Breast epithelium (tissue), 4 donors: ENCODE data around the gene EEPD1. TPM values are rescaled to one million over a fixed set of nuclear protein-coding genes. Genes with fewer than 3 reads are reported as not detected.

Source experiments
- DNase-seq, 2 donors: peaks; one replicate each; pipeline ENCODE4 v3.0.0-alpha.2; 2019; ENCODE audit warnings: low spot score in 2 of 2
- H3K27ac ChIP-seq, 2 donors: fragments of 200-600 bp; sonication (generic) in 1 of 2; one replicate each; pipeline ENCODE4 v1.5.1; 2016 to 2019; ENCODE audit warnings: mild to moderate bottlenecking in 1 of 2
- H3K27me3 ChIP-seq, 2 donors: fragments of 200-600 bp; sonication (generic) in 1 of 2; one replicate each; pipeline versions ENCODE4 v1.5.1 to v1.6.0; 2017 to 2019; ENCODE audit warnings: control low read depth in 1 of 2, mild to moderate bottlenecking in 1 of 2
- H3K36me3 ChIP-seq: fragments of 200-600 bp; one replicate; pipeline ENCODE4 v1.5.1; 2019
- H3K4me1 ChIP-seq, 2 donors: fragments of 200-600 bp; sonication (generic); one replicate each; pipeline ENCODE4 v1.5.1; 2016 to 2019; ENCODE audit warnings: control low read depth in 1 of 2
- H3K4me3 ChIP-seq, 3 donors: fragments of 200-600 bp; sonication (generic); 1 replicate in 2 of 3; 2 replicates in 1 of 3; pipeline ENCODE4 v1.5.1; 2016 to 2019; ENCODE audit warnings: mild to moderate bottlenecking in 3 of 3, moderate library complexity in 2 of 3
- H3K9me3 ChIP-seq, 2 donors: fragments of 200-600 bp; sonication (generic) in 1 of 2; one replicate each; pipeline ENCODE4 v1.5.1; 2016 to 2019; ENCODE audit warnings: control low read depth in 1 of 2
- POLR2A ChIP-seq: fragments of 450-650 bp; IDR thresholded peaks from one replicate; pipeline ENCODE4 v1.6.1; 2016; ENCODE audit warnings: antibody characterized with exemption, mild to moderate bottlenecking, moderate library complexity
- POLR2AphosphoS5 ChIP-seq, 3 donors: sonication (generic); formaldehyde crosslinking; IDR thresholded peaks; one replicate each; pipeline ENCODE4 v1.6.1; 2017; ENCODE audit warnings: antibody characterized with exemption in 3 of 3
- intact Hi-C: fragments of 100-400 bp; cut with DNase I; formaldehyde crosslinking; loops from one replicate; pipeline ENCODE4 v1.15.1; 2023; ENCODE audit warnings: low total_unique reads
- total RNA-seq, 3 donors: library from RNA; depleted of rRNA; stranded (reverse); fragments of >200 nt; gene quantifications; one replicate each; pipeline ENCODE4 v1.1.0, GENCODE V29; 2016
- TF ChIP-seq, protein P1 (sequence below), 3 donors: fragments of 450-650 bp; IDR thresholded peaks; one replicate each; pipeline ENCODE4 v1.5.1; 2016 to 2017; ENCODE audit warnings: antibody characterized with exemption in 3 of 3, mild to moderate bottlenecking in 3 of 3, moderate library complexity in 3 of 3

EEPD1 gene
- total RNA-seq, 3 donors from 2014 or later, result 6.4 to 32.5 (median 10.5) TPM

DNA sequence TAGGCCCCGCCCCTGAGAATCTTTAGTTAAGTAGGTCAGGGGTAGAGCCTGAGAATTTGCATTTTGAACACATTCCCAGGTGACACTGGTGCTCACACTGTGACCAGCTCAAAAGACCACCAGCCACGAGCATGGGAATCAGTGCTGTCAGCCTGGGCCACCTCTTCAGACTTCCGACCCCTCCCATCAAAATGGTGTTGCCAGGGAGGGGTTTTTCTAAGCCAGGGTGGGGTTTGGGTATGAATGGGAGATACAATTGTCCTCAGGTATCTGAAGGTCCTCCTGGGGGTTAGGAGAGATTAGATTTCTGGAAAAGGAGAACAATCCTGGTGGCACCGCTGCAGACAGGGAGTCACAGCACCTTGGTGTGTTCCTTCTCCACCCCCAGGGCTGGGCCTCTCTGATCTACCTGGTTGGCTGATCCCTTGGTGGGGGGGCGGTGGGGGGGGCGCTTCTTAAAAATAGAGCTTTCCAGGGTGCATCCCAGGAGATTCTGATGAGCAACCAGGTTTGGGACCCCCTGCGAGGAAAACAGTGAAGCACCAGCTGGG, 125.1 kb downstream of the EEPD1 start:
- no peak overlapping the region for H3K4me3 ChIP-seq
- intact Hi-C loops, result no loop called here
- no peaks in the 10 kb centered on the region for H3K36me3 ChIP-seq
- TF ChIP-seq POLR2A (no peak), POLR2AphosphoS5 (IDR thresholded peaks at IDR 0.05) (no peak)
- TF ChIP-seq, protein P1, sequence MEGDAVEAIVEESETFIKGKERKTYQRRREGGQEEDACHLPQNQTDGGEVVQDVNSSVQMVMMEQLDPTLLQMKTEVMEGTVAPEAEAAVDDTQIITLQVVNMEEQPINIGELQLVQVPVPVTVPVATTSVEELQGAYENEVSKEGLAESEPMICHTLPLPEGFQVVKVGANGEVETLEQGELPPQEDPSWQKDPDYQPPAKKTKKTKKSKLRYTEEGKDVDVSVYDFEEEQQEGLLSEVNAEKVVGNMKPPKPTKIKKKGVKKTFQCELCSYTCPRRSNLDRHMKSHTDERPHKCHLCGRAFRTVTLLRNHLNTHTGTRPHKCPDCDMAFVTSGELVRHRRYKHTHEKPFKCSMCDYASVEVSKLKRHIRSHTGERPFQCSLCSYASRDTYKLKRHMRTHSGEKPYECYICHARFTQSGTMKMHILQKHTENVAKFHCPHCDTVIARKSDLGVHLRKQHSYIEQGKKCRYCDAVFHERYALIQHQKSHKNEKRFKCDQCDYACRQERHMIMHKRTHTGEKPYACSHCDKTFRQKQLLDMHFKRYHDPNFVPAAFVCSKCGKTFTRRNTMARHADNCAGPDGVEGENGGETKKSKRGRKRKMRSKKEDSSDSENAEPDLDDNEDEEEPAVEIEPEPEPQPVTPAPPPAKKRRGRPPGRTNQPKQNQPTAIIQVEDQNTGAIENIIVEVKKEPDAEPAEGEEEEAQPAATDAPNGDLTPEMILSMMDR (IDR thresholded peaks at IDR 0.05), result no peak
- no peaks in the 10 kb centered on the region for H3K9me3 ChIP-seq
- H3K27me3 ChIP-seq, result no peaks in the 10 kb centered on the region
- no peak for DNase-seq
- no peak overlapping the region for H3K27ac ChIP-seq
- H3K4me1 ChIP-seq, result peaks cover 0 to 5% of the 10 kb centered on the region in 2 donors

DNA sequence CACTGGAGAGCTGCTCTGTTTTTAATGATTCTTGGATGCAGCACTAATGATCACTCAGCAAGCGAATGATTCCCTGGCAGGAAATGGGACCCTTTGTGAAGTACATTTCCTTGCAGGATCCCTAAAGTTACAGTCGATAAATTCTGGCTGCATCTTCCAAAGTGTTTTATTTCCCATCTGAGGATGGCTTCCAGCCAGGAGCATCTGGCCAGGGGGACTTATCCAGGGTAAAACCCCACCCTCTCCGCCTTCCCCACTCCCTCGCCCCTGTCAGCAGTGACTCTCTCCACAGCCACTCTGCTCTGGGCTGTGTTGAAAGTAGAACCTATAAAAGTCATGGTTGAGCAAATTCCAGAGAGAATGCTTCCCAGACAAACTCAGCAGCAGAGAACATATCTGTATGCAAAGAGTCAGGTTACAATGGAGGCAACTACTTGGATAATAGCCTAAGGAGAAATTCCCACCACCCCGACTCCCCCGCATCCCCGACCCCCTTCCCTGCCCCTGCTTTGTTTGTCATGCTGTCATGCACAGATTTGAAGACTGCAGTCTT, 125.6 kb downstream of the EEPD1 start:
- Histone ChIP-seq H3K27me3 (no peaks in the 10 kb centered on the region), H3K27ac (peak overlapping the region in 1 of 2 donors; percentile 13), H3K9me3 (no peaks in the 10 kb centered on the region), H3K4me3 (no peak overlapping the region), H3K4me1 (peaks cover 0 to 5% of the 10 kb centered on the region in 2 donors), H3K36me3 (no peaks in the 10 kb centered on the region)
- TF ChIP-seq, protein P1 (IDR thresholded peaks at IDR 0.05), result no peak
- TF ChIP-seq POLR2AphosphoS5 (IDR thresholded peaks at IDR 0.05) (no peak), POLR2A (no peak)
- no peak for DNase-seq
- intact Hi-C loops, result no loop called here

DNA sequence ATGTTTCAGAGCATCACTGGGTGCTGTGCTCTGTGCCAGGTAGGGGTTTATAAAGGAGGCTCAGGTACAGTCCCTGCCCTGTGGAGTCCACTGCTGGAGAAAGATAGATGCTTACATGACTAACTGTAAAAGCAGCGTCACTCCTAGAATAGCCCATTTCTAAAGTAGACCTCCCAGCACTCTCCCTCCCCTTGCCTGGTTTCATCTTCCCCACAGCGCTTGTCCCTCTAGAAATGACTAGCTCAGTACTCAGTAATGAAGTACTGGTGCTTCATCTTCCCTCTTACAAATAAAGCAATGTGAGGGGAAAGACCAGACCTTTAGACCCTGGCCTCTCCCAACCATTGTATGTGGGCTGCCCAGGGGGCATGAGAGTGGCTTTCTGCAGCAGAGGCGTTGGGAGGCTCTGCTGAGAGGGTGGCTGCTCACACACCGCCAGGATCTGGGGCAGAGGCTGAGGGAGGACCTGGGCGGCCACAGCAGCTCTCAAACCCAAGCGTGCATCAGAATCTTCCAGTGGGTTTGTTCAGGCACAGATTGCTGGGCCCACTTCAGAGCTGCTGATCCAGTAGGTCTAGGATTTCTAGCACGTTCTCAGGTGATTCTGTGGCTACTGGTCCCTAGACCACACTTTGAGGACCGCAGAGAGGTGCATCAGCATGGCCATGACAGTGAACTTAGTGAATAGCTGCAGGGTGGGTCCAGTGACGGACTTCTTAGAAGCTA, 126.3 kb downstream of the EEPD1 start:
- Histone ChIP-seq H3K36me3 (no peaks in the 10 kb centered on the region), H3K4me1 (peaks cover 0 to 5% of the 10 kb centered on the region in 2 donors), H3K27me3 (no peaks in the 10 kb centered on the region), H3K9me3 (no peaks in the 10 kb centered on the region), H3K27ac (peak overlapping the region; percentile 16 to 45), H3K4me3 (no peak overlapping the region)
- TF ChIP-seq, protein P1 (IDR thresholded peaks at IDR 0.05), result no peak
- TF ChIP-seq POLR2A (no peak), POLR2AphosphoS5 (IDR thresholded peaks at IDR 0.05) (no peak)
- peak in 1 of 2 donors; percentile 4 for DNase-seq
- intact Hi-C loops, result no loop called here

DNA sequence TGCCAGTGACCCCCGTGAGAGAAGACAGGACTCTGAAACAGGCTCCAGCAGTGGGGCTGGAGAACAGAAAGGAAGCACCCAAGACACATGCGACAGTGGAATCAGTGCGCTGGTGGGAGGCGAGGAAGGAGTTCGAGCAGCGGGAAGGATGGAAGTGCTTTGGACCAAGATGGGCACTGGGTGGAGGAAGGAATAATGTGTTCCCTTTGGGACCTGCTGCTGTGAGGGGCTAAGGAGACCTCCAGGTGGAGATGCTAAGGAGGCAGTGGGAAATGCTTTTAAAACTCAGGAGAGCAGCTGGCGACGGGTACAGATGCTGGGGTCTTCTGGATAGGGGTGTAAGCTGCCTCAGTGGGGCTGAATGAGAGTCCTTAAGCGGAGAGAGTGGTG, 126.9 kb downstream of the EEPD1 start:
- TF ChIP-seq POLR2A (no peak), POLR2AphosphoS5 (IDR thresholded peaks at IDR 0.05) (no peak)
- TF ChIP-seq, protein P1 (IDR thresholded peaks at IDR 0.05), result no peak
- Histone ChIP-seq H3K36me3 (no peaks in the 10 kb centered on the region), H3K27ac (peak overlapping the region; percentile 58 to 64), H3K27me3 (no peaks in the 10 kb centered on the region), H3K4me3 (no peak overlapping the region), H3K4me1 (peaks cover 0 to 5% of the 10 kb centered on the region in 2 donors), H3K9me3 (no peaks in the 10 kb centered on the region)
- DNase-seq, result no peak
- intact Hi-C loops, result no loop called here
